ENCODE data around the gene ITGB6.

The ITGB6 gene

DNA sequence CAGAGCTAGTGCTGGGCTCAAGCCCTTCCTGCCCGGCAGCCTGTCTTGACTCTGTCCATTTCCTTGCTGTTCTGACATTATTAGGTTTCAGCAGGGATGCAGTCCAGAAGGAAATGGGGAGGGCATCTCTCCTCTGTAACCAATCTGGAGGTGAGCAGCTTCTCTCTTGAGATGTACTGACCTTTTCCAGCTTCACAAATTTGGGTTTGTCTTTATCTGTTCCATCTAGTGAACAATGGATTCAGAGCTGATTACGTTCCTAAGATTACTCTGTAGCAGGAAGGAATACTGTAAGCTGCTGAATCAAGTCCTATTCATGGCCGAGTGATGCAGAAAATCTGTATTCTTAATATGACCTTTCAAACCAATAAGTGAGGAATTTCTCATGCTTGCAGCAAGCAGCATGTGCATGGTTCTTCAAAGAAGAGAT is 148.7 kb downstream of the ITGB6 start:
- peak; percentile 29 for DNase-seq (ENCODE audit: low read depth)

DNA sequence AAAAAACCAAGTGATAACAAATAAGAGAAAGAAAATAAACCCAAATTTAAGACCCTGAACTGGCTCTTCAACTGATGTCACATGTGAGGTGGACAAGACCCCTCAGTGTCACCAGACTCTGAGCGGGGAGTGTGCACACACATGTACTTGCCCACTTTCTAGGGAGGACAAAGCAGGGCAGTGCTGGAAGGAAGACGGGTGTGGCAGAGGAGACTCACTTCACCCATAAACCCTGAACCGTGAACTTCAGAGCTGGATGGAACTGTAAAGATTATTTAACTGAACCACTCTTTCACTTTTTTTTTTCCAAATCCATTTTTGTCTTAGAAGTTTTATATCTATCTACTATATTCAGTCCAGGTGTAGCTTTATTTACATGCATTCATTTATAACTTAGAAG is 149.9 kb downstream of the ITGB6 start:
- no peak for DNase-seq (ENCODE audit: low read depth)
